HG03520 (cell line): ENCODE results near the gene CDON.

Experiments
- ATAC-seq: cut with Tn5 transposase; IDR thresholded peaks from one replicate; pipeline ENCODE4 v1.9.1; 2021; ENCODE audit warnings: mild to moderate bottlenecking, moderate library complexity; ENCODE audit not compliant: unreplicated experiment

Gene CDON

GRCh38 chr11:125946712-125947418 is 115.8 kb downstream of the CDON start:
- ATAC-seq: no peak

GRCh38 chr11:125945797-125946520 is 116.7 kb downstream of the CDON start, which contains the start of gene VSIG10L2:
Gene VSIG10L2, plus strand, starts transcription at chr11:125946044. Its CDS starts 12 bp downstream, at chr11:125946056.
- no peak for ATAC-seq

DNA sequence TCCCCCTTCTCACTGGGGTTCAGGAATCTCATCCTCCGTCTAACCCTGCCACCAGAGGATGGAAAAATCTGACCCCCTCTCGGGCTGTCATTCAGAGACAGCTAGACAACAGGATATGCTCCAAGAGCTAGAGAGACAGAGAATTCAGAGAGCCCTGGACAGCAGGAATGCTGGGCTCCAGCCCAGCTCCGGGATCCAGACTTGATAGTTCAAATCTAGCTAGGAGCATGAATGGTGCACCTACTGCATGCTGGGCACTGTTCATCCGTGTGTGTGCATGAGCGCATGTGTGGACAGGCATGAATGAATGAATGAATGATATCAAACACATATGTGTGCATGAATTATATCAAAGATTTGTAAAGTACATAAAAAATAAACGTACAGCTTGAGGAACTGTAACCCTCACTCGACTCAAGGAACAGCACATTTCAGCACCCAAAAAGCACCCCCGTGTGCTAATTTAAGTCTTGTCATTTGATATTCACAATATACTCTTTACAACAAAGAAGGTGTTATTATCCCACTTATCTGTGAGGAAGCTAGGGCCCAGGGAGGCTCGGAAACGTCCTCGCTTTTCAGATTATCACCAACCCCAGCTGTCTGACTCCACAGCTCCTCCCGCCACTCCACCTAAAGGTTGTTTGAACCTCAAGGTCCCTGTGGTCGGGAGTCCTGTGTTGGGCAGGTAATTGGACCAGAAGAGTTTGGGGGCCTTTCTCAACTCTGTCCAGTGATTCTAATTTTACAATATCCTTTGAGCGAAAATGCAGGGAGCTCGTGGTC is 117.5 kb downstream of the CDON start:
- no peak for ATAC-seq

GRCh38 chr11:125944350-125945010 is 118.2 kb downstream of the CDON start:
- ATAC-seq: no peak

DNA sequence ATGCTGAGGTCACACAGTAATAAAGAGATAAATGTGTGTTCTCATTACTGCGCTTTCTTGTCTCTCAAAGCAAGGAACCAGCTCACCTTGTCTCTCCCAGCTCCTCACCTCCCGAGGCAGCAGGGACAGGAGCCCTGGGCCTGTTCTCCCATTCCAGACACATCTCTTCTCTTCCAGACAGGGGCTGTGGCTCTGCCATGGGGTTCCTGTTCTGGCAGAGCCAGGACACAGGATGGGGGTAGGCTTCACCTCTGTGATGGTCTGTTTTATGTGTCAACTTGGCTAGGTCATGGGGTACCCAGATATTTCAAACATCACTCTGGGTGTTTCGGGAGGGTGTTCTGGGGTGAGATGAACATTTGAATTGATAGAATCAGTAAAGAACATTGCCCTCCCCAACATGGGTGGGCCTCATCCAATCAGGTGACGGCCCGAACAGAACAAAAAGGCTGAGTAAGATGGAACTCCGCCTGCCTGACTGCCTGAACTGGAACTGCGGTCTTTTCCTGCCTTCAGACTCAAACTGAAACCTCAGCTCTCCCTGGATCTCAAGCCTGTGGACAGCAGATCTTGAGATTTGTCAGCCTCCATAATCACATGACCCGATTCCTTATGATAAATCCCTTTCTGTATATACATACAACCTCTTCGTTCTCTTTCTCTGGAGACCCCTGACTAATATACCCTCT is 118.9 kb downstream of the CDON start:
- ATAC-seq: no peak

- no peak for ATAC-seq
Measured at GRCh38 chr11:125942771-125943428, 119.8 kb downstream of the CDON start.

GRCh38 chr11:125941619-125942611 is 120.8 kb downstream of the CDON start:
- ATAC-seq: no peak

- no peak for ATAC-seq
Measured at GRCh38 chr11:125941267-125941618, 121.4 kb downstream of the CDON start.

DNA sequence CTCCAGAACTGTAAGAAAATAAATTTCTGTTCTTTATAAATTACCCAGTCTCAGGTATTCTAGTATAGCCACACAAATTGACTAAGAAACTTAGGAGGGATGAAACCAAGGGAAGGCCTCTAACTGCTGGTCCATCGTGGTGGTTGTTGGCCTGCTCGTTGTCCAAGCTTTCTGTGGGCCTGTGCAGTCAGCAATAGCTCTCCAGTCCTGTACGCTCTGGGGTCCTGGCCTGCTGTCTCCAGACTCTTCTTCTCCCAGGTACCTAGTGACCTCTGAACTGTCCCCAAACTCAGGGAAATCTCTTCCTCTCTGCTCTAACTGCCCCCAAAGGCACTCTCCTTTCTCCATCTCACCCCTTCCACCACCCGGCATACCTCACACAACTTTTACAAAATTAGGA is 122.5 kb downstream of the CDON start:
- ATAC-seq: no peak

- ATAC-seq: no peak
Measured at GRCh38 chr11:125939081-125939521, 123.6 kb downstream of the CDON start.

DNA sequence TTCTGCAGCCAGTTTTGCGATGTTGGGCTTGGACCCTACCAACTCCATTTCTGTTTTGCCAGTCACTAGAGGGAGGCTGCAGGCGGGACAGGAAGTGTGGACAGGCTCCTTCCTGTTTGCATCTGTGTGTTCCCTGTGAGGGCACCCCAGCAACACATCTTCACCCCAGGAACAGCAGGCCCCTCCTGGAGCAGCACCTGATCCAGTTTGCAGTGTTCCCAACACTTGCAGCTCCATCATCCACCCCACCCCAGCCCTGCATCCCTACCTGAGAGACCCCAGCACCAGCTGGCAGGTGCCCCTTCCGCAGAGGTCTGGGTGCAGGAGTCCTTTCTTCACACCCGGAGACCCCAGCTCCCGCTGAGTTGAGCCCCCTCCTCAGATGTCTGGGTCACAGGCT is 124.2 kb downstream of the CDON start:
- ATAC-seq: no peak

GRCh38 chr11:125935618-125936199 is 127.0 kb downstream of the CDON start:
- ATAC-seq: no peak

DNA sequence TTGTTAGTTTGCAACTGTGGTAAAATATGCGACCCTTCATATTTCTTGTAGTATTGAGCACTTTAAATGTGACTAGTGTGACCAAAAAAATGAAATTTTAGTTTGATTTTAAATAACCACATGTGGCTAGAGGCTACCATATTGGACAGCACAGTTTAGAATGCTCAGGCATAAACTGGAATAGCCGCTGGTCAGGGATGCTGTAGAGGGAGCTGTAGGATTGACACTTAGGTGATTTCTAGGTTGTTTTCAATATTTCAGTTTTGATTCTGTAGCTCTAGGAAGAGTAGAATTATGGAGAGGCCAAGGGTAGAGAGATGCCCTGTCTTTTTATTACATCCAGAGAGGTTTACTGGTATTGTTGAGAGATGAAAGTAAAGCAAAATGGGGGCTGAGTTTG is 127.6 kb downstream of the CDON start:
- no peak for ATAC-seq

DNA sequence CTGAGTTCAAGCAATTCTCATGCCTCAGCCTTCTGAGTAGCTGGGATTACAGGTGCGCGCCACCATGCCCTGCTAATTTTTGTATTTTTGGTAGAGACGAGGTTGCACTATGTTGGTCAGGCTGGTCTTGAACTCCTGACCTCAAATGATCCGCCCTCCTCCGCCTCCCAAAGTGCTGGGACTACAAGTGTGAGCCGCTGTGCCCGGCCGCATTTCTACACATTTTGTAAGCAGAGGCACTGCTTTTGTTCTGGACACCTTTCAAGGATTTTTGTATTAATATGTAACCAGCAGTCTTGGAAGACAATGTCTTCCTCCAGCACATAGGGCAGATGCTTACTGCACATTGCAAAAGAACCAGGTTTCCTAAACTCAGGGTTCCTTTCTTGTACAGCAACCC is 128.2 kb downstream of the CDON start:
- no peak for ATAC-seq

GRCh38 chr11:125933030-125933813 is 129.4 kb downstream of the CDON start:
- ATAC-seq: no peak

DNA sequence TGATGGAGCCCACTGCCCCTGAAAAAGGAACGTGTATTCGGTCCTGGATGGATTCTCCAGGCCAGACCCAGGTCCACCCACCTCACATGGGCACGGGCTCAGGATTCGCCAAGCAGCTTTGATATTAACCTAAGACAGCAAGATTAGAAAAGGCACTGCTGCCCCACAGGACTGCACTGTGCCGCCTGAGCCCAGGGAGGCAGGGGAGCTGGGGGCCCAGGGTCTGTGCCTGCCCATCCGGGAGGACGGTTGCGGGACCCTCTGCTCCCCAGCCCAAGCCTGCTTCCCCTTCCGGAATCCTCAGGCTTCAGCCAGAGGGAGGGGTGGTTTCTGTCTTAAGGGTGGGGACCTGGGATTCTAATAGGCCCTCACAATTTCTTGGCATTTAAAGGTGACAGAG is 130.4 kb downstream of the CDON start:
- ATAC-seq: no peak

GRCh38 chr11:125931668-125932067 is 131.0 kb downstream of the CDON start:
- no peak for ATAC-seq

- no peak for ATAC-seq
Measured at GRCh38 chr11:125931116-125931515, 131.6 kb downstream of the CDON start.
